Measurements from ENCODE around the gene FBXL17.
"Not testable (repeated sequence)": the region's sequence is repeated elsewhere in the genome, so short reads cannot be mapped to it uniquely, and the experiment has no call there.

FBXL17 gene

DNA sequence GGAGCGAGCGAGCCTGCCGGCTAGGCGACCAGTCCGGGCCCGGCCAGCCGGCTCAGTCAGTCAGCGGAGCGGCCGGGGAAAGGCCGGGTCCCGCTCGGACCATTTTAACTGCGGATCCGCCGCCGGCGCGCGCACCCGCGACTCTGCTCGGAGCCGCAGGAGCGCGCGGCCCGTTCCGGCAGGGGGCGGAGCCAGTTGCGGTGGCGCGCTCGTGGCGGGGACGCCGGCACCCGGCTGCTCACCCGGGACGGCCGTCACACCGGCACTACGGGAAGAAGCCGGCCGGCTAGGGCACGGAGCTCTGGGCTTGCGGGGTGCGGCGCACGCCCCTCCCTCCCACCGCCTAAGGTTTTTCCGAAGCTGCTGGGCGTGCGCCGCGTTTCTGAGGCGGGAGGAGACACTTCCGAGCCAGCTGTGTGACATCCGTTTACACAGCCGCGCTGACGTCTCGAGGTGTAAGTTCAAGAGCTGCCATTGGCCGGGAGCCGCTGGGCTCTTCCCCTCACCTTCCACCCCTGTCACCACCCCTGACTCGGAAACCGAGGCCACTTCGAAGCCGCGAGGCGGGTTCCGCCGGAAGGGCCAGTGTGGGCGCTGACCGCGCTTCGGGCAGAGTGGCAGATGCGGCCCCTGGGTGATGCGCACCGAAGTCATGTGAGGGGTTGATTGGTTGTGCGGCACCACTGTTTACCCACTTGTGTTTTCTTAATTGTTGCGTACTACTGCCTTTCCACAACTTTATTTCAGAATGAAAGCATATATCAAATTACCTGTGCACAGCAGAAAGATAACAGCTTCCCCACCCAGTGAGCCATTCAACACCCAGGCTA lies at the start of gene FBXL17:
FBXL17 (minus strand) TSS at position 145 of the 830 bp plus-strand sequence.
- DNase-seq = peak; percentile 90 to 91

DNA sequence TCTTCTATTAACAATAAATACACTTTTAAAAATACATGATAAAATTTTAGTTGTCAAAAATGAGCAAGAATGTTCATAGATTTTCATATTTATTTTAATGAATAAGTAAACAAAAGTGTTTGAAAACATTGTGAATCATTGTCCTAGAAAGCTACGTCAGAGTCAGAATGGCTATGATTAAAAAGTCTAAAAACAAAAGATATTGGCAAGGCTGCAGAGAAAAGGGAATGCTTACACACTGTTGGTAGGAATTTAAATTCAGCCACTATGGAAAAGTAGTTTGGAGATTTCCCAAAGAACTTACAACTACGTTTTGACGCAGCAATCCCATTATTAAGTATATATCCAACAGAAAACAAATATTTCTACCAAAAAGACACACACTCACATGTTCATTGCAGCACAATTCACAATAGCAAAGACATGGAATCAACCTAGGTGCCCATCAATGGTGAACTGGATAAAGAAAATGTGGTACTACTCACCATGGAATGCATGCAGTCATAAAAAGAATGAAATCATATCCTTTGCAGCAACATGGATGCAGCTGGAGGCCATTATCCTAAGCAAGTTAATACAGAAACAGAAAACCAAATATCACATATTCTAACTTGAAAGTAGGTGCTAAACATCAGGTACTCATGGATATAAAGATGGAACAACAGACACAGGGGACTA lies 49.2 kb upstream of the FBXL17 start:
- no peak for DNase-seq

- DNase-seq = no peak
Measured at GRCh38 chr5:108421713-108422112, 39.8 kb upstream of the FBXL17 start.

DNA sequence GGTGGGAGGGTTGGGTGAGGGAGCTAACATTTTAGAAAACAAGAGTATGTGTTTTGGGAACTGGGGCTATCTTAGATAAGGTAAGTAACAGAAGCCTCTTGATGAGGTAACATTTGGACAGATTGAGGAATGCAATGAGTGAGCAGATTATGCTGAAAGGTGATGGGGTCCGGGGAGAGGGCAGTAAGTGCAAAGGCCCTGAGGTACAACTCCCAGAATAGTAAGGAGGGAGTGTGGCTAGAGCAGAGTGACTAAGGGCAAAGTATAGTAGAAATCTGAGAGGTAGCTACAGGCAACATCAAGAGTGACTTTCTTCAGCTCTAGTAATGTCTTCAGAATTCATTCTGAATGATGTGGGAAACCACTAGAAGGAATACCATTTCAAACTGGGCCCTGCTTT lies 38.9 kb upstream of the FBXL17 start:
- DNase-seq = no peak

DNA sequence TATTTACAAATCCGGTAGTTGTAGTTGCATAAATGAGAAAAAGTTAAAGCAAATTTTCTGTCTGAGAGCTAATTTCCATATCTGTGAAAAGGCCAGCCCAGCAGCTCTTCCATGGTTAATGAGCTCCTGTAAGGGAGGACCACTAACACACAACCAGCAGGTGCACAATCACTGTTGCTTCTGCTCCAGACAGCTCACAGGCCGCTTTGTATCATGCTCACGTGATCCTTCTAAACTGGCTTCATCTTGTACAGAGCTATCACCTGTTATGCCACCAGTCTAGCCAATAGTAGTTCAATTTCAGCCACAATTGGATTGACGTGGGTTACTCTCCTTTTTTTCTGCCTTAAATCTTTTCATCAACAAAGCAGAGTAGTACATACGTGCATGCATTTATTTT lies 38.3 kb upstream of the FBXL17 start:
- no peak for DNase-seq

DNA sequence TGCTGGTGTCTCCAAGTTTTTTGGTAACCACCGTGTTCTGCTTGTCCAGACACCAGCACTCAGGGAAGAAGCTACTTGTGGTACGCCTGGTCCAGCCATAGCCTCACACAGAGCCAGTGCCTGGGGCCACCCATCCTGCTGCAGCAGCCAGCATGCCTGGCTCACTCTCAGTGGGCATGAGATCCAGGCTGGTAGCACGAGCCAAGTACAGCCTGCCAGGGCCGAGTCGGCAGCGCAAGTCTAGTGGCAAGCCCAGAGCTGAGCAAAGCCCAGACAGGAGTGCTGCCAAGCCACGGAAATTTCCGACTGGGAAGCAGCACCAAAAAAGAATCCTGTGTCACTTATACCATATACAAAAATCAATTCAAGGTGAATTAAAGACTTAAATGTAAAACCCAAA lies 36.3 kb upstream of the FBXL17 start:
- DNase-seq = no peak

DNA sequence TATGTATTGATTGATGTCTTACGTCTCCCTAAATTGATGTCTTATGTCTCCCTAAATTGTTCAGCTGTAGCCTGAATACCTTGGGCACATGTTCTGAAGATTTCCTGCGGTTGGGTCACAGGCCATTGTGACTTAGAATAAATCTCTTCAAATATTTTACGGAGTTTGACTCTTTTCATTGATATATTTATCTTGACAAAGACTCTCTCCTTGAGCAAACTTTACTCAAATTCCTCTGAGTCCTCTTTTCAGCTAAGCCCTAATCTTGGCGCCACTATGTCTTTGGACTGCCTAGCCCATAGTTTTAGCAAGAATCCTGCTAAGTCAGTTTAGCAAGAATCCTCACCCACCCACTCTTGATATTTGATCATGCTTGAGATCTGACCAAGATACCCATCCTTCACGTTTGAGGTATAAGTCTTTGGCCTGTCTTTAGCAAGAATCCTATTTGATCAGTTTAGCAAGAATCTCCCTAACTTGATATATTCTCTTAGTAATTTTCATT lies 35.3 kb upstream of the FBXL17 start:
- no peak for DNase-seq

DNA sequence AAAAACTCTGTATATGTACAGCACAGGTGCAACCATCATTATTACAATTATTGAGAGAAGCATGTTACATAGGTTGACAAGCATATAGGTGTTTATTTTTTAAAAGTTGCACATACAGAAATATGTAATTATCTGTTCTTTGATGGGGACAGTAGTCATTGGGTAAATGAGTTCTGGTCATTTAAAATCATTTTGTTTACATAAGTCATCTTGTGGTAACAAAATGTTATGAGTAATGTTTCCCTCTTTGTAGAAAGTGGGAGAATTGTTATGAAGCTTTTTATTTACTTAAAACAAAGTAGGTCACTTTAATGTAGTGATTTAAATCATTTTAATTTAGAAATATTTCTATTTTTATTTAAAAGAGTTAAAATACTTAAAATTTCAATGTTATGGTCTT lies 33.8 kb upstream of the FBXL17 start:
- no peak for DNase-seq

DNA sequence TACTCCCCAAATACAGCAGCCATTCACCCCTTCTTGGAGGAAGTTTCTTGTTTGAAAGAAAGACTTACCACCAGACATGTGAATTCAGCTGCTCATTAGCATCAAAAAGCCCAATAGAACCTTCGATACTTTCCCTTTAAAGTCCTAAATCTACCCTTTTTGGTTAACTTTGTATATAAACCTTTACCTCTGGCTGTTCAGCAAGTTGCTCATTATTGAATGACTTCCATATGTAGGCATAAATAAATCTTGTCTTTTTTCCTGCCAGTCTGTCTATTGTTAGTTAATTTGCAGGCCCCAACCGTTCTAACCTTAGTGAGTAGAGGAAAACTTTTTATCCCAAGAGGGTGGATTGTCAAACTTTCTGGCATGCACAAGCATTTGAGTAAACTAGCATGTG lies 27.9 kb upstream of the FBXL17 start:
- no peak for DNase-seq

- DNase-seq = not testable (repeated sequence)
Measured at GRCh38 chr5:108405201-108405600, 23.3 kb upstream of the FBXL17 start.

- no peak for DNase-seq
Measured at GRCh38 chr5:108398964-108399363, 17.1 kb upstream of the FBXL17 start.

GRCh38 chr5:108396837-108397236 lies 14.9 kb upstream of the FBXL17 start:
- not testable (repeated sequence) for DNase-seq

DNA sequence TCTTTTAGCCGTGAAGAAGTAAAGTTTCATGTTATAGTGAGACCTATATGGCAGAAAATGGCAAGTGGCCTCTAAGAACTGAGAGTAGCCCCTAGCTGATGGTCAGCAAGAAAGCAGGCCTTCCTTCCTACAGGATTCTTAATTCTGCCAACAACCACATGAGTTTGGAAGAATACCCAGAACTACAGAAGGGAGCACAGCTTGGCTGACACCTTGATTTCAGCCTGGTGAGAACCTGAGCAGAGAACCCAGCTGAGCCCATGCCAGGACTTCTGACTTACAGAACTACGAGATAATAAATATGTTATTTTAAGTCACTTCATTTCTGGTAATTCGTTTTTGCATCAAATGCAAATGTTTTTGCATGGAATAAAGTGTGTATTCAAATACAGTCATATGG lies 5.9 kb upstream of the FBXL17 start:
- DNase-seq = no peak

DNA sequence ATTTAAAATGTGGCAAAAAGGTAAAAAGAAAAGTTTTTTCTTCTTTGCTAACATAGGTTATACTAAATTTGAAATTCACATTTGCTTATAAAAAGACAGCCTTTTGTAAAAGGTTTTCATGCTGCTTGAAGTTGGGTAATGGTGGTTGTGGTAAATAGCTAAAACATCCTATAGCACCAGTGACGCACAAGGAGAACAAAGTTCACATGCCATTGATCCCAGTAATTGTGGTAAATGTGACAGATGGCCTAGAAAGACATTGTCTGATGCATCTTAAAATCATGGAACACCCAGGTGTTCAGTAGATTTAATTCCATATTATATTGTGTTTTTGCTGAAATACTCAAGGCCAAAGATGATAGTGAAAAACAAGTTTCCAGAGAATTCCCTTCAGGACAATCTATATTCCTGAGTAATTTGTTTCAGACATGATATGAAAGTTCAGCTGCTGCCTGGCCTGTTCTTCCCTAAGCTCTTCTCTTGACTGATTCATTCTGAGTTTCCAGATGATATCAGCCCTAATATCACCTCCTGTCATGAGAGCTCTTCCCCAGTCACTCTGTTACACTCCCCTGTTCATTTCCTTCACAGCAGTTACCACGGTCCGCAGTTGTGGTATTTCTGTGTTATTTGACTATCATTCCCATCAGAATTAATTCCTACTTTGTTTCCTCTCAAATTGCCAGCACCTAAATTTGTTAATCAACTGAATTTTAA lies 4.6 kb upstream of the FBXL17 start:
- DNase-seq = no peak

DNA sequence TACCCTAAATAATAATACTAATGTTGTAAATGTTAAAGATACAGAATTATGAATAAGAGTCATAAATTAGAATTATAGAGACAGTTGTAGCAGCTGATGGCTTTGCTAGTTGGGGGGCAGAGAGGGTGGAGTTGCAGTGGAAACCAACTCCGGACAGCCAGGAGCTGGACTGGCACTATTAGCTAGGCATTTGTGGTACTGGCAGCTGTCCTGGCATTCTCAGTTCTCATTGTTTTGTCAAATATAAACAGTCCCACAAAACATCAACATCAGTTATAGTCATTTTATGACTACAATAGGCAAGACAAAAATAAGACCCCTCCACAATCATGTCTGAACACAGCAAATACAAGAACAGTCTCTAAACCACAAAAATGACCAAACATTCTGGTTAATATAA lies 2.8 kb upstream of the FBXL17 start:
- no peak for DNase-seq

- peak; percentile 61 to 63 for DNase-seq
Measured at GRCh38 chr5:108382784-108383330, 959 bp upstream of the FBXL17 start.

- DNase-seq = peak; percentile 42 to 49
Measured at GRCh38 chr5:108381350-108381953, 446 bp downstream of the FBXL17 start.

GRCh38 chr5:108380531-108381349 lies 1.2 kb downstream of the FBXL17 start:
- DNase-seq = peak in 1 of 2 experiments; percentile 6

- DNase-seq = peak in 1 of 2 experiments; percentile 9
Measured at GRCh38 chr5:108379722-108380530, 2.0 kb downstream of the FBXL17 start.

- no peak for DNase-seq
Measured at GRCh38 chr5:108375768-108376167, 6.1 kb downstream of the FBXL17 start.

DNA sequence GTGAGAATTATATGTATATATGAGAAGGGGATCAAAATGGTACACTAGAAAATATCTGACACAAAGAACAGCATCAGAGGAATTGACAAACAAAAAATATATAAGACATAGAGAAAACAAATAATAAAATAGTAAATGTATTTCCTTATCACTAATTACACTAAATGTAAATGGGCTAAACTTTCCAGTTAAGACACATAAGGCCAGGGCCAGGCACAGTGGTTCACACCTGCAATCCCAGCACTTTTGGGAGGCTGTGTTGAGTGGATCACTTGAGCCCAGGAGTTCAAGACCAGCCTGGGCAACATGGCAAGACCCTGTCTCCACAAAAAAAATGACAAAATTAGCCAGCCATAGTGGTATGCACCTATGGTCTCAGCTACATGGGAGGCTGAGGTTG lies 8.5 kb downstream of the FBXL17 start:
- no peak for DNase-seq
